ENCODE results near the gene GULP1.
"Not testable (repeated sequence)": the region's sequence is repeated elsewhere in the genome, so short reads cannot be mapped to it uniquely, and the experiment has no call there.

GULP1 gene

DNA sequence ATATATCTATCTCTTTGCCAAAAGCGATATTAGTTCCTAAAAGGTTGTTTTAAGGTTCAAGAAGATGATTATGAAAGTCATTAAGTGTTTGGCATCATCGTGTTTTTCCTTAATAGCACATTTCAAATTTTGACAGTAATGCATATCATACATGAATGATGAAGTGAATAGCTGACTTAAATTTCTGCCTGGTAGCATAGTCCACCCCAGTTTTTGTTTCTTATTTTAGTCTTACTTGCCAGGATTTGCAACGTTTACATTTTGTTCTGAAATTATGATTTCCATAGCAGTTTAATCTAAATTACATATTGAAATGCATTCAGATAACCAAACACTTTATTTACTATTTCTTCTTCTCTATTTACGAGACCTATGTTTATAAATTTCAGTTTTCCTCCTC lies 201.1 kb downstream of the GULP1 start:
- no peak for DNase-seq

DNA sequence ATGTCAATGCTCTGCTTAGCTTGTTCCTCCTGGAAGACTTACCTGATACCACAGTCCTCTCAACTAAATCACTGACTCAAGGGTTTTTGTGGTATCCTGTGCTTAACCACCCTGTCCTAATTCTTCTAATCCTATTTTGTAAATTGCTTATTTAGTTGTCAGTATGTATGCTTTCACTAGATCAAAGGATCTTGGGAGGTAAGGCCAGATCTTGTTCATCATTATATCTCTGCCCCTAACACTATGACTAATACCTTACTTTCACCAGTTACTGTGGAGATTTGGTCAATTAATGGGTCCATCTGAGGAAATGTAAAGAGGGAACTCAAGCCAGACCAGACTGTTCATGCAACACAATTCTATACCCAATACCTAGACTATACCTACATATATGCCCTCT lies 203.2 kb downstream of the GULP1 start:
- DNase-seq, result no peak

DNA sequence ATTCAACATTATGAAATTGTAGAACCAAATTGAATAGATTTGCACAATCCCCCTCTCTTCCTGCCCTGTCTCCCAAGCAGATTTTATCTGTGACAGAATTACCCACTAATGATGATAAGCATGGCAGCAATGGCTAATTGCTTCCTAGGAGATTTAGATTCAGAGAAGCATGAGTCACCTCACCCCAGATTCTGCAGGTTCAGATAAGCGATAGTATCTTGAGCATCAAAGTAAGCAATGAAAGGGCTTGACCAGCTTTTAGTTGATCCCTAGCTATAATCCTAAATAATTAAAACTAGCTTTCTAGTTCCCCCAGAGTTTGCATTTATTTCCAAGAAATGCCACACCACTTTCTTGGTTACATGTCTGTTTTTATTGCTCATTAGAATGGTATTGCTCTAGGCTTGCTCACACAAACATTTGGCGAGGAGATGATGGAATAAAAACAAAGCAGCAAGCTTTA lies 204.3 kb downstream of the GULP1 start:
- DNase-seq, result no peak

DNA sequence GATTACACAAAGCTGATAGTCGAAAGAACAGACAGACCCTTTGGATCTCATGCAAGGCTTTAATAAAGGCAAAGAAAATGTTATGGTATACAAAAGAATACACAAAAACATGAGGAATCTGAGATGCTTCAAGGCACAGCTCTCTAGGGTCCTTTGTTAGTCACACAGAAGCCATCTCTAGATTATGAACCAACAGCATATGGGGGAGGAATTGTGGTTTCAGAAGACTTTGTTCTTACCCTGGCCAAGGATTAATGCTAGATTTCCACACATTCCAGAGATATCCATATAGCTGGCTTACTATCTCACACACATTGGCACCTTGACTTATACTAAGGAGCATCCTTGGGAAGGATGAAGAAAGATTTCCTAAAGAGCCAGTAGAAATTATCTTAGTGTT lies 206.1 kb downstream of the GULP1 start:
- no peak for DNase-seq

DNA sequence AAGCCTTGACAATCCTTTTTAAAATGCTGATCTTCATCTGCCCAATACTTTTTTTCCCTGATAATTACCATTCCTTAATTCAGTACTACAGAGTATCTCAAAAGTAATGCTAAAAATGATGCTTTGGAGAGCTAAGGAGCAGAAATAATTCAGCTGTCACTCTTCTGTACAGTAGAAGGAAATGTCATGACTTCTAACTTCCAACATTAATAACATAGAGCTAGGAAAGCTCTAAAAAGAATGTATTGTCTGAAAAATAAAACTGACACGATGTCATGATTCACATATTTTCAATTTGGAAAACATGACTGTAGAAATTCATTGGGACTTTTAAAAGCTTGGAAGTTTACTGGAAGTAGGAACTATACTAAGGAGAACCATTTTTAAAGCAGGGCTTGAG lies 212.3 kb downstream of the GULP1 start:
- DNase-seq, result no peak

DNA sequence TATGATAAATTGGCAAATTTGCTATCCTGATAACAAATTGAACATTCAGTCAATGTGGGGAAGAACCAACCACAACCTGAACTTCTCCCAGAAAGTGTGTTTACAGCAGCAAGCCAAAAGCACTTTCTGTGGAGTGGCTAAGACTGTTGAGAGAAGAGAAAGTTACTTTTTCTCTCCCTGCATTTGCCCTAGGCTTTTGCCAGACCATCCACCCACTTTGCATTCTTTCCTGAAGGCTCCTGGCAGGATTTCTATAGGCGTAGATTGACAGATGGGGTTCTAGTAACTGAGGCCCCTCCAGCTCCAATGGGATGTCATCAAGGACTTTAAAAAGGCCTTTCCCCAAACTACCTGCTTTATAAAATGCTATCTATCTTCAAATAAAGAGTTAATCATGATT lies 215.2 kb downstream of the GULP1 start:
- DNase-seq, result no peak

DNA sequence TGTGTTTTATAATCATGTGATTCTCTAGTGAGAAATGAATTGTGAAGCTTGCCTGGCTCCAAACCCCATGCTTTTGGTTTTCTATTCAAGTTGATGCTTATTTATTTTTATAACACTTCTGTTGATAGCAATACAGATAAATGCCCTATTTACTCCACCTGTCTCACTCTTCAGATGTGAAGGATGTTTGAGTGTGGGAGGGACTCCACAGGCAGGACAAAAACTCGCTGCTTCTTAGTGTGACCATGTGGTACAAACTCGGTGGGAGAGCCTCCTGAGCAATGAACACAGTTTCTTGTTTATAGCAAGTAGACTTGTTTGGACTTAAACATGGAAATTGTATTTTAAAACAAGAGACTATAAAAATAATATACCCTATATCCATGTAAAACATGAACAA lies 219.7 kb downstream of the GULP1 start:
- peak in 2 of 3 experiments; percentile 7 to 20 for DNase-seq

DNA sequence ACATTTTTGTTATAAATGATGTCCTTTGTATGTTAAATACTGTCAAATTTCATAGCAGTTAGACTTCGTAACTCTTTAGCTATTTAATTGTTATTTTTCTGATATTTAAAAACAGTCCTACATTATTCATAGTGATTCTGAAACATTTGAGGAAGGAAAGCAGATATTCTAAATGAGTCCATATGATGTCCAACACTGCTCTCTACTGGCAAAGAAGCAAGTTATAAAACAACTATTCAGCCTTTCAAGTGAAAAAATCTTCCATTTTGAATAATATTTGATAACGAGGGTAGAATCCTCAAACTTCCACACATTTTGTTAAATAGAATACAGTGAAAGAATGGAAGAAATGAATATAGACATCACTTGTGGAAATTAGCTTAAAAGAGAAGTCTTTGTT lies 220.8 kb downstream of the GULP1 start:
- DNase-seq, result peak; percentile 3 to 71 (median 6)

DNA sequence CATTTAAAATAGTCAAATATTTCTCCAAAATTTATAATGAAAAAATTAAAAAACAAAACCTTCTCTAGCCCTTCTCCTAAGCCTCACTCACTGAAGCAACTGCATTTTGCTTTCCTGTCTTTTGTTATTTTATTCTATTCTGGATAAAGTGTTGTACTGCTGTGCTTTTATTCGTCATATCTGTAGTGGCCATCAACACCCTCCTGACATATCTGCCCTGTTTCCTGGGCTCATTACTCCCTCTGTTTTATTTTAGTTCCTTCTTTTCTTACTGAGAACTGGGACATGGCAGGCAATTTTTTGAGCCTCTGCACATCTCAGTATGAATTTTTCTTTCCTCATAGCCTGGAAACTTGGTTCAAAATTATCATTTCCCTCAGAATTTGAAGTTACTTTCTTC lies 224.2 kb downstream of the GULP1 start:
- DNase-seq, result no peak

DNA sequence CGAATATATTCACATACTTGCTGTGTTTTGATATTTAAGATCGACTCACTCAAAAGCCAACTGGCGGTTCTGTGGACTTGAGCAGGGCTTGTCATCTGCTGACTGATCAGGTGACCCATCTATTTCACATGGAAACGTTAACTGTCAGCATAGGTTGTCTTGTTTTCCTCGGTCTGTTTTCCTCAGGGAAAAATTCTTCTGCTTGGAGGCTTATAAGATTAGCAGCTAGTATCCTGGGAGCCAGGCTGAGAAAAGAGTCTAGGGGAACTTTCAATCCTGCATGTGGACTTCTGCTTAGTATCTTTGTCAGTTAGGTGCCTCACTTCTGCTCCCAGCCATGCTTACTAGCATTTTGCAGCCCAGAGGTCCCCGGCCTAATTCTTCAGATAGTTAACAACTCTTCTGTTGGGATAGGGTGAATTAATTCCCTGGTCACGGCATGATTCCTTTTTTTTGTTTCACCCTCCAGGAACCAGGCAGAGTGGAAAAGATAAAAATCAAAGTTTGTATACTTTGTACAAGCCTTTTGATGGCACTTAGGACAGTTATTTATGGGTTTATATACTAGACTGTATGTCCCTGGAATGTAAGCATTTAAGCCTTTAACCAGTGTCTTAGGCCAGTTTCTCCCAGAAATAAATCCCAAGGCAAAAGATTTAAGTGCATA lies 226.0 kb downstream of the GULP1 start:
- DNase-seq, result no peak

DNA sequence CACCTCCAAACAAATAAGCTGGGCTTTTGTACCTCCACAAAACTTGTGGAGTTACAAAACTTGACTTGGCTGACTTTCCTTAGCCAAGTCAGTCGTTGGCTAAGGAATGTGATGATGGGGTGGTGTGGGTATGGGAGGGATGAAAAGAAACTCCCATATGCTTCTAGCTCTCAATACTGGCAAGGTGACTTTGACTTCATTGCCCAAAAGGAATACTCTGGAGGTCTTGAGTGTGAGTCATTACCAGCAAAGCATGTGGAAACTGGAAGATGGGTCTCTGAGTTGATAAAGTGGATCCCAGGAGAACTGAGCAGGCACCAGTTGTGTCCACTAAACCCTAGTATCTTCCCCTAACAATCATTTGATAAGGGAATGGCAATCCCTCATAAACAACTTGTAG lies 226.7 kb downstream of the GULP1 start:
- no peak for DNase-seq

DNA sequence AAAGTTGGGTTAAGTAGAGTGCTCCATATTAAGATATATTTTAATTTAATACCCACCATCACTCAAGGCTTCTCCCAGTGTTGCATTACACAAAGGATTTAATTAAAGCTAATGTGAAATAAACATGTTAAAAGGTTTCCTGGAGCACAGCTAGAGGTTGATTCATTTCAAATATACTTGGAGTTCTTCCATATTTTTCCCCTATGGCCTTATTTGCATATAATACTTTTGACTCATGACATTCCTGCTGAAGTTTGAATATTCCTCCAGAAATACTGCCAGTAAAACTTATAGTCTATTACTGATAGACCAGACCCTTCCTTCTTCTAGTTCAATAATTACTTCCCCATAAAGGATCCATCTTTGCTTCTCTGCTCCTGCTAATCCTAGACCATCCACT lies 227.5 kb downstream of the GULP1 start:
- no peak for DNase-seq

DNA sequence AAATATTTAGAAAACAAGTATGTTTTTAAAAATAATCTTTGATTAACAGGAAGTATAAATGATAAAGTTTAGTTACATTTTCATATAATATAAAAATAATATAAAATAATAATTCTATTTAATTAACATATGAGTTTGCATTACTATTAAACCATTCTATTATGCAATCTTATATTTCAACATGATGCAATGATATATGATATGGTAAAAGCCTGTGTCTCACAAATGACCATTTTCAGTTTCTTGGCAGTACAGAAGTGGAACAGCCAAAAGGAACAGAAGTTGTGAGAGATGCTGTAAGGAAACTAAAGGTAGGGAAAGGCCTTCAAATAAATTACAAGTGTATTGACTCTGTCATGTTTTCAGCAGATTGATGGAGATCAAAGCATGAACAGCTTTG lies 230.8 kb downstream of the GULP1 start:
- DNase-seq, result no peak

DNA sequence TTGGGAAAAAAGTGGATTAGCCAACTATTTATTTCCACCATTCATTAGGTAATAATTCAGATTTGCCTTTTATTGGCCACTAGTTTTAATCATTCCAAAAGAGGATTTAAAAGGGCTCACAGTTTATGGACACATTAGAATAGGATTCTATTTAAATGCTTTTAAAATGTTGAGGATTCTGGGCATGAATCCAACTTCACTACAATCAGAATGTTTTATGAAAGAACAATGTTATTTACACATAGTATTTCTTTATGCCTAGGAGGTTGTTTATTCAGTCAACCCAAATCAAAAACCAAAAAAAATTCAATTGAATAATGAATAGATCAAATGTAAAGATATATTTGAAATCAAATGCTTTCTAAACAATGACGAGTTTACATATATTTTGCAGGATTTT lies 232.2 kb downstream of the GULP1 start:
- DNase-seq, result no peak

DNA sequence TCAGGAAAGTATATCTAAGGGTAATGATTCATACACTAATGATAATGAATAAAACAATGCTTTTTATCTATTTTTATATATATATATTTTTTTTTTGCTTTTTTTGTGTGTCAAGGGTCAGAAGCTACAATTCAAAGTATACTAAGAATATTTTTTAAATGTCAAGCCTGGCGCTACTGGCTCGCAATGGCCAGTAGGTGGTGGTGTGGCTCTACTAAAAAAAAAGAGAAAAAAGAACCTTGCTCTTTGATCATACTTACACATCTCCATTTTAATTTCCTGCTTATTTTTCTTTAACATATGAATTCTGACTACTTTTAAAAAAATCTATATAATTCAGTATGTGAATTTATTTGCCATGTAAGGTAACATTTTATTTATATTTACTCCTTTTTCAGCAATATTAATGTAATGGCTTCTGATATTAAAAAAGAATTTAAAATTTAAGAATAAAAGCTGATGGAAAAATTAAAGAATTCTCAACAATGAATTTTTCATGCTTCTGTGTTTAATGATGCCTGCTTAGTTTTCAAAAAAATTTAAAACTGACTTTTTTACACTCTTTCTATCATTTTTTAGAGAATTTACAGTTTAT lies 232.9 kb downstream of the GULP1 start:
- peak; percentile 12 to 76 (median 43) for DNase-seq

DNA sequence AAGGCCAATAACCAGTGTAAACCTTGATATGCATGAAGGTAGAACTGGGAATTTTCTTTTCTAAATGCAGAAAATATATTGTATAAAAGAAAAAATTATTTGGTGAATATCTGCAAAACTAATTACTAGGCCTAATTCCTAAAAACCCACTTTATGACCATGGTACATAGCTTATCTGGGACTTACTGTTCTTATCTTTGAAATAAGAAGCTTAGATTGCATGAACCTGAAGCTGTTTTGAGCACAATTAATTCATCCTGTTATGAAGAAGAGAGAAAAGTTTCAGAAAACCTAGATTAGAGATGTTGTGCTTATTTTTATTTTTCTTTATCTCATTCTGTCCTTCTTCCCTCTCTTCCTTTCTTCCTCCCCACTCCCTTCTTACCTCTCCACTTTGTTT lies 235.0 kb downstream of the GULP1 start:
- DNase-seq, result no peak

DNA sequence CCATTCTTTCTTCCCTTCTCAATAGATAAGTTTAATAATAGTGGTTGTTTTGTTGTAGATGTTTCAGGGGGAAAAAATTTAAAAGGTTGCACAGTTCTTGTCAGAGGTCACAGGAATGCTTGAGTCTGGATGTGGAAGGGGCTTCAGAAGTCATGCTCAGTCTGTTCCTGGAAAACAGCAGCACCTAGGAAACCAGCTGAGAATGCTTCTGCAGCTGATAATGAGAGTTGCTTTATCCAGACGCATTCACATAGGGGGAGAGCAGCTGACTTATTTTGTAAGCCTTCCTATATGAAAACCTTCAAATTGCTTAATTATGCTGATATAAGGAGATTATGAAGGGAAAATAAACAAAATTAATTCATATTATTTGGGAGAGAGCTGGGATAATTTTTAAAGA lies 235.5 kb downstream of the GULP1 start:
- peak in 1 of 3 experiments; percentile 11 for DNase-seq

DNA sequence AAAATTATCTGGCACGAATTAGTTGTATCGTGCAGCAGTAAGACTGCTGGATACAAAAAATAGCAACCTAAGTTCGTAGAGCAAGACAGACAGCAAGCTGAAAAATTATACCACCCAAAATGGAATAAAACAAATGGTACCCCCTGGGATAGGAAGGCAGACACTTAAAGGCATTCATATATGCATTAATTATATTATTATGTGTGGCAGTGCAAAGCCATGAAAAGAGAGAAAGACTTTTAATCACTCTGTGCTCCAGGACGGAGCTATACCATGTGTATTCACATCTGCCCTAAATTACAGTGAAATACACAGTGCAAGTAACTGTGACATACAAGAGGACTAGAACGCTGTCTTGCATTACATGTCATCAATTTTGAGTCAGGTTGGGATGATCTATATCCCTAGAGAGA lies 235.9 kb downstream of the GULP1 start:
- no peak for DNase-seq

DNA sequence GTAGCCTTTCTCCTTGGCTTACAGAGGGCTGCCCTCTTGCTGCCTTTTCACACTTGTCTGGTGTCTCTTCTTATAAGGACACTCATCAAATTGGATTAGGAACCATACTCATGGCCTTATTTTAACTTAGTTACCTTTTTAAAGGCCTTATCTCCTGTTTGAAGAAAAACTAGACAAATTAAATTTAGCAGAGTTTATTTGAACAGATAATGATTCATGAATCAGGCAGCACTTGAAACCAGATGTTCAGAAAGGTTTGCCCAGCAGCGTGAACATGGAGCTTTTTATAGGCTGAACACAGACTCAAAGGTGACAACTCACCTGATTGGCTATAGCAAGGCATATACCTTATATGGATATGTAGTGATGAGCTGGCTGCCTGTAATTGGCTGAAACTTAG lies 238.0 kb downstream of the GULP1 start:
- no peak for DNase-seq

DNA sequence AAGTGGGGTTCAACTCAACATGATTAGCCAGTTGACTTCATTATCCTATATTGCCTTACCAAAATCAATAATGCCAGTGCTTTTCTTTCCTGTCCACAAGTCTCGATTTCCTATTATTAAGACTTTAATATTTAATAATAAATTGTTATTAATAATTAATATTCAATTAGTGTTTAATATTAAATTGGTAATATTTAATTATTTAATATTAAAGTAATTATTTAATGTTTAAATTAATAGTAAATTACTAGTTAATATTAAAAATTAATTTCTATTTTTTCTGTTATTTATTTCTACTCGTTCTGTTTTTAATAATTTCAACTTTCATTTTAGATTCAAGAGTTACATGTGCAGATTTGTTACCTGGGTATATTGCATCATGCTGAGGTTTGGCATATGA lies 243.2 kb downstream of the GULP1 start:
- no peak for DNase-seq

DNA sequence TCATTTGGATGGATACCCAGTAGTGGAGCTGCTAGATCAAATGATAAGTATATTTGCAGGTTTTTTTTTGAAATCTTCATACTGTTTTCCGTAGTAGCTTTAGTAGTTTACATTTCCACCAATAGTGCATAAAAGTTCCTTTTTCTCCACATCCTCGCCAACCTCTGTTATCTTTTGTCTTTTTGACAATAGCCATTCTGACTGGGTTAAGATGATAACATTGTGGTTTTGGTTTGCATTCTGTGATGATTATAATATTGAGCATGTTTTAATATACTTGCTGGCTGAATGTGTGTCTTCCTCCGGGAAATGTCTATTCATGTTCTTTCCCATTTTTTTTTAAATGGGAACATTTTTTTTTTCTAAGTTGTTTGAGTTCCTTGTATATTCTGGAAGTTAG lies 260.0 kb downstream of the GULP1 start:
- no peak for DNase-seq

DNA sequence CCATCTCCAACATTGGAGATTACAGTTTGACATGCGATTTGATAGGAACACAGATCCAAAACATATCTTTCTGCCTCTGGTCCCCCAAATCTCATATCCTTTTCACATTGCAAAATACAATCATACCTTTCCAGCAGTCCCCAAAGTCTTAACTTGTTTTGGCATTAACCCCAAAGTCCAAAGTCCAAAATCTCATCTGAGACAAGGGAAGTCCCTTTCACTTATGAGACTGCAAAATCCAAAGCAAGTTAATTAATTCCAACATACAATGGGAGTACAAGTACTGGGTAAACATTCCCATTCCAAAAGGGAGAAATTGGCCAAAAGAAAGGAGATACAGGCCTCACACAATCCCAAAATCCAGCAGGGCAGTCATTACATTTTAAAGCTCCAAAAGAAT lies 265.4 kb downstream of the GULP1 start:
- no peak for DNase-seq

DNA sequence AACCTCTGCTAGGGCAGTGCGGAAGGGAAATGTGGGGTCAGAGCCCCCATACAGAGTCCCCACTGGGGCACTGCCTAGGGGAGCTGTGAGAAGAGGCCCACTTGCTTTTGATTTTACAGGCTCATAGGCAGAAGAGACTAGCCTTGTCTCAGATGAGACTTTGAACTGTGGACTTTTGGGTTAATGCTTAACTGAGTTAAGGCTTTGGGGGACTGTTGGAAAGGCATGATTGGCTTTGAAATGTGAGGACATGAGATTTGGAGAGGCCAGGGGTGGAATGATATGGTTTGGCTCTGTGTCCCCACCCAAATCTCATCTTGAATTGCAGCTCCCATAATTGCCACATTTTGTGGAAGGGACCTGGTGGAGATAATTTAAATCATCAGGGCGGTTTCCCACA lies 267.8 kb downstream of the GULP1 start:
- not testable (repeated sequence) for DNase-seq

DNA sequence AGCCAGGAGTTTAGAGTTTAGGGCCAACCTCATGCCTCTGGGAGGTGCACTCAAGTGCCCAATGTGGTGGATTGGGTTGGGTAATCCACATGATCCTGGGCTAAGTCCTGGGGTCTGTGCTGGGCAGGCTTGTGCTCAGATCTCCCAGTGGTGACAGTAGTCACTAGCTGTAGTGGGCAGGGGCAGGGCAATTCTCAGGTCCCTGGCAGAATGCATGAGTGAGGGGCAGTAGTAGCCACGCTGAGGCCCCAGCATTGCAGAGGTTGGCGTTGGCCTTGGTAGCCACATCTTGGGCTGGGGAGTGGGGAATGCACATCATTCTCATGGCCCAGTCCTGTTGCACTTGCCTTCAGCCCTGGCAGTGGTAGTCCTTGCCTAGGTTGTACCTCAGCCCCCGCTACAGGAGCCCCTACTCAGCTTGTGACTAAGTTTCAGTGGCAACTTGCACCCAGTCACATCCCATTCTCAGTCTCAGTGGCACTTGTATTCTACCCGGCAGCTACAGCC lies 269.9 kb downstream of the GULP1 start:
- no peak for DNase-seq
